Ishikawa (cell line): ENCODE results near the gene MAGI1.

Experiments used
- CEBPB ChIP-seq: IDR thresholded peaks from 2 replicates; pipeline ENCODE4 v1.6.1; 2012
- CREB1 ChIP-seq: IDR thresholded peaks from 2 replicates; pipeline ENCODE4 v1.6.1; 2012; ENCODE audit warnings: low read depth
- EP300 ChIP-seq: IDR thresholded peaks from 2 replicates; pipeline ENCODE4 v1.6.1; 2012; ENCODE audit warnings: borderline replicate concordance
- MAX ChIP-seq: IDR thresholded peaks from 2 replicates; pipeline ENCODE4 v1.6.1; 2012
- NFIC ChIP-seq: IDR thresholded peaks from 2 replicates; pipeline ENCODE4 v1.6.1; 2012
- REST ChIP-seq: IDR thresholded peaks from 2 replicates; pipeline ENCODE4 v1.6.1; 2012; ENCODE audit warnings: low read depth, mild to moderate bottlenecking
- TAF1 ChIP-seq: IDR thresholded peaks from 2 replicates; pipeline ENCODE4 v1.6.1; 2012; ENCODE audit warnings: low read depth, mild to moderate bottlenecking
- USF1 ChIP-seq: IDR thresholded peaks from 2 replicates; pipeline ENCODE4 v1.6.1; 2012
- ZBTB7A ChIP-seq: IDR thresholded peaks from 2 replicates; pipeline ENCODE4 v1.6.1; 2012; ENCODE audit warnings: low read depth

- TF ChIP-seq TAF1 (no peak), USF1 (no peak), CEBPB (no peak), REST (no peak), ZBTB7A (no peak), EP300 (no peak), NFIC (no peak), MAX (no peak), CREB1 (no peak)
These were observed 243.6 kb downstream of the MAGI1 start for GRCh38 chr3:65795166-65795565.
